Measurements from ENCODE around the gene QRICH1.

QRICH1 gene

GRCh38 chr3:49093853-49094767 is at the start of gene QRICH1:
Gene QRICH1 (minus strand): TSS chr3:49094071. CDS start chr3:49077017, 17,054 bp downstream.
- peak; percentile 98 for DNase-seq (ENCODE audit: low spot score)

- DNase-seq (ENCODE audit: low spot score), result no peak
These were observed 46.2 kb upstream of the QRICH1 start for GRCh38 chr3:49140080-49140479.

- no peak for DNase-seq (ENCODE audit: low spot score)
These were observed 41.6 kb upstream of the QRICH1 start for GRCh38 chr3:49135499-49135898.

- no peak for DNase-seq (ENCODE audit: low spot score)
These were observed 40.8 kb upstream of the QRICH1 start for GRCh38 chr3:49134471-49135265.

GRCh38 chr3:49133226-49133951 is 39.5 kb upstream of the QRICH1 start:
- DNase-seq (ENCODE audit: low spot score), result peak; percentile 91

- peak; percentile 80 for DNase-seq (ENCODE audit: low spot score)
These were observed 38.8 kb upstream of the QRICH1 start, which contains the start of gene LAMB2 for GRCh38 chr3:49132437-49133225. Gene LAMB2 (minus strand): TSS chr3:49133050. CDS start chr3:49132867, 183 bp downstream.

GRCh38 chr3:49132073-49132436 is 38.2 kb upstream of the QRICH1 start:
- DNase-seq (ENCODE audit: low spot score), result peak; percentile 9

- DNase-seq (ENCODE audit: low spot score), result no peak
These were observed 37.7 kb upstream of the QRICH1 start for GRCh38 chr3:49131576-49131975.

GRCh38 chr3:49131040-49131439 is 37.2 kb upstream of the QRICH1 start:
- no peak for DNase-seq (ENCODE audit: low spot score)

- DNase-seq (ENCODE audit: low spot score), result no peak
These were observed 31.3 kb upstream of the QRICH1 start for GRCh38 chr3:49124991-49125670.

- DNase-seq (ENCODE audit: low spot score), result no peak
These were observed 30.3 kb upstream of the QRICH1 start for GRCh38 chr3:49124203-49124602.

GRCh38 chr3:49123687-49124086 is 29.8 kb upstream of the QRICH1 start:
- DNase-seq (ENCODE audit: low spot score), result no peak

GRCh38 chr3:49122886-49123545 is 29.1 kb upstream of the QRICH1 start:
- DNase-seq (ENCODE audit: low spot score), result no peak

- no peak for DNase-seq (ENCODE audit: low spot score)
These were observed 28.6 kb upstream of the QRICH1 start for GRCh38 chr3:49122451-49122850.

- no peak for DNase-seq (ENCODE audit: low spot score)
These were observed 28.2 kb upstream of the QRICH1 start for GRCh38 chr3:49122022-49122421.

- DNase-seq (ENCODE audit: low spot score), result no peak
These were observed 27.4 kb upstream of the QRICH1 start for GRCh38 chr3:49121132-49121736.

- DNase-seq (ENCODE audit: low spot score), result peak; percentile 90
These were observed 26.7 kb upstream of the QRICH1 start, which contains the start of gene USP19 for GRCh38 chr3:49120438-49121131. Gene USP19 (minus strand): TSS chr3:49120823. CDS start chr3:49119145, 1,678 bp downstream.

GRCh38 chr3:49120096-49120437 is 26.2 kb upstream of the QRICH1 start:
- no peak for DNase-seq (ENCODE audit: low spot score)

- DNase-seq (ENCODE audit: low spot score), result peak; percentile 53
These were observed 25.6 kb upstream of the QRICH1 start for GRCh38 chr3:49119439-49119838.

All from kidney tubule cell (primary cell).